Measurements from ENCODE around the gene C1orf116. TPM values are rescaled to one million over a fixed set of nuclear protein-coding genes. Genes with fewer than 3 reads are reported as not detected.

C1orf116 gene
- total and polyA plus RNA-seq, 4 donors: 0.27 to 0.79 (median 0.46) TPM

GRCh38 chr1:207062058-207062457, 29.5 kb upstream of the C1orf116 start:
- 92% methylated on average over 1 of the region's 1 CpG for WGBS
- no peak overlapping the region for H3K27ac ChIP-seq (ENCODE audit: low read depth in 1 of 2, low read length in 2 of 2)
- H3K36me3 ChIP-seq (ENCODE audit: control insufficient read depth in 4 of 4, insufficient read depth in 3 of 4, low read depth in 1 of 4, low read length in 3 of 4): peaks cover 2 to 28% (median 22%) of the 10 kb centered on the region in 4 donors
- no peaks in the 10 kb centered on the region for H3K27me3 ChIP-seq (ENCODE audit: control insufficient read depth in 4 of 4, insufficient read depth in 4 of 4, low read length in 3 of 4)
- H3K4me1 ChIP-seq (ENCODE audit: control insufficient read depth in 4 of 4, insufficient read depth in 4 of 4, low read length in 3 of 4): no peaks in the 10 kb centered on the region
- no peak for DNase-seq (ENCODE audit: low spot score)
- no peak for TF ChIP-seq EGR1 (IDR thresholded peaks at IDR 0.05; ENCODE audit: low read depth in 2 of 2)
- no peak for TF ChIP-seq HNF4G (IDR thresholded peaks at IDR 0.05)
- no peak for TF ChIP-seq MAX (IDR thresholded peaks at IDR 0.05)
- TF ChIP-seq RAD21 (IDR thresholded peaks at IDR 0.05): no peak
- no peak for TF ChIP-seq SP1 (IDR thresholded peaks at IDR 0.05)
- no peak overlapping the region for H3K4me3 ChIP-seq (ENCODE audit: low read depth in 1 of 3, low read length in 3 of 3)
- no peaks in the 10 kb centered on the region for H3K9me3 ChIP-seq (ENCODE audit: control insufficient read depth in 4 of 4, low read length in 3 of 4)
- H3K9ac ChIP-seq (ENCODE audit: low read depth in 1 of 2, low read length in 2 of 2): no peak overlapping the region

GRCh38 chr1:207060596-207060995, 28.0 kb upstream of the C1orf116 start:
- no peak for TF ChIP-seq NR2F2 (IDR thresholded peaks at IDR 0.05)
- no peak overlapping the region for H3K27ac ChIP-seq (ENCODE audit: low read depth in 1 of 2, low read length in 2 of 2)
- H3K9me3 ChIP-seq (ENCODE audit: control insufficient read depth in 4 of 4, low read length in 3 of 4): no peaks in the 10 kb centered on the region
- H3K27me3 ChIP-seq (ENCODE audit: control insufficient read depth in 4 of 4, insufficient read depth in 4 of 4, low read length in 3 of 4): no peaks in the 10 kb centered on the region
- H3K36me3 ChIP-seq (ENCODE audit: control insufficient read depth in 4 of 4, insufficient read depth in 3 of 4, low read depth in 1 of 4, low read length in 3 of 4): peaks cover 2 to 27% (median 19%) of the 10 kb centered on the region in 4 donors
- H3K9ac ChIP-seq (ENCODE audit: low read depth in 1 of 2, low read length in 2 of 2): no peak overlapping the region
- H3K4me3 ChIP-seq (ENCODE audit: low read depth in 1 of 3, low read length in 3 of 3): no peak overlapping the region
- DNase-seq (ENCODE audit: low spot score): no peak
- H3K4me1 ChIP-seq (ENCODE audit: control insufficient read depth in 4 of 4, insufficient read depth in 4 of 4, low read length in 3 of 4): no peaks in the 10 kb centered on the region
- WGBS: 77% methylated on average over 3 of the region's 3 CpGs

GRCh38 chr1:207059881-207060280, 27.3 kb upstream of the C1orf116 start:
- H3K36me3 ChIP-seq (ENCODE audit: control insufficient read depth in 4 of 4, insufficient read depth in 3 of 4, low read depth in 1 of 4, low read length in 3 of 4): peaks cover 2 to 23% (median 17%) of the 10 kb centered on the region in 4 donors
- no peak overlapping the region for H3K27ac ChIP-seq (ENCODE audit: low read depth in 1 of 2, low read length in 2 of 2)
- DNase-seq (ENCODE audit: low spot score): no peak
- WGBS: 86% methylated on average over 4 of the region's 4 CpGs
- no peaks in the 10 kb centered on the region for H3K4me1 ChIP-seq (ENCODE audit: control insufficient read depth in 4 of 4, insufficient read depth in 4 of 4, low read length in 3 of 4)
- no peak overlapping the region for H3K9ac ChIP-seq (ENCODE audit: low read depth in 1 of 2, low read length in 2 of 2)
- no peak for TF ChIP-seq ATF3 (IDR thresholded peaks at IDR 0.05)
- no peak for TF ChIP-seq MAX (IDR thresholded peaks at IDR 0.05)
- H3K4me3 ChIP-seq (ENCODE audit: low read depth in 1 of 3, low read length in 3 of 3): no peak overlapping the region
- no peaks in the 10 kb centered on the region for H3K9me3 ChIP-seq (ENCODE audit: control insufficient read depth in 4 of 4, low read length in 3 of 4)
- no peaks in the 10 kb centered on the region for H3K27me3 ChIP-seq (ENCODE audit: control insufficient read depth in 4 of 4, insufficient read depth in 4 of 4, low read length in 3 of 4)

GRCh38 chr1:207058878-207059867, 26.6 kb upstream of the C1orf116 start:
- Histone ChIP-seq H3K36me3 (ENCODE audit: control insufficient read depth in 4 of 4, insufficient read depth in 3 of 4, low read depth in 1 of 4, low read length in 3 of 4) (peaks cover 2 to 23% (median 17%) of the 10 kb centered on the region in 4 donors), H3K9me3 (ENCODE audit: control insufficient read depth in 4 of 4, low read length in 3 of 4) (no peaks in the 10 kb centered on the region), H3K27me3 (ENCODE audit: control insufficient read depth in 4 of 4, insufficient read depth in 4 of 4, low read length in 3 of 4) (no peaks in the 10 kb centered on the region), H3K9ac (ENCODE audit: low read depth in 1 of 2, low read length in 2 of 2) (no peak overlapping the region), H3K27ac (ENCODE audit: low read depth in 1 of 2, low read length in 2 of 2) (peak overlapping the region in 1 of 2 donors; percentile 24), H3K4me1 (ENCODE audit: control insufficient read depth in 4 of 4, insufficient read depth in 4 of 4, low read length in 3 of 4) (no peaks in the 10 kb centered on the region), H3K4me3 (ENCODE audit: low read depth in 1 of 3, low read length in 3 of 3) (no peak overlapping the region)
- WGBS: 94% methylated on average over 6 of the region's 6 CpGs
- DNase-seq (ENCODE audit: low spot score): no peak
- TF ChIP-seq CTCF (IDR thresholded peaks at IDR 0.05; ENCODE audit: low read depth, low read length, missing input control) (no peak), RAD21 (IDR thresholded peaks at IDR 0.05) (no peak), HNF4G (IDR thresholded peaks at IDR 0.05) (no peak), RXRA (IDR thresholded peaks at IDR 0.05) (no peak), JUND (IDR thresholded peaks at IDR 0.05) (no peak), SP1 (IDR thresholded peaks at IDR 0.05) (no peak), GABPA (IDR thresholded peaks at IDR 0.05 in 1 of 2, conservative IDR thresholded peaks at IDR 0.05 in 1 of 2) (no peak), NR2F2 (IDR thresholded peaks at IDR 0.05) (no peak), YY1 (IDR thresholded peaks at IDR 0.05) (no peak), REST (IDR thresholded peaks at IDR 0.05) (no peak), TAF1 (conservative IDR thresholded peaks at IDR 0.05) (no peak), ATF3 (IDR thresholded peaks at IDR 0.05) (no peak), FOXA1 (IDR thresholded peaks at IDR 0.05) (no peak), EGR1 (IDR thresholded peaks at IDR 0.05; ENCODE audit: low read depth in 2 of 2) (no peak)
